Ovary (tissue), 9 donors: ENCODE results near the gene ATXN7. TPM values are rescaled to one million over a fixed set of nuclear protein-coding genes. Genes with fewer than 3 reads are reported as not detected.

Source experiments
- DNase-seq, 5 donors: peaks; one replicate each; pipeline ENCODE4 v3.0.0-alpha.2; 2019 to 2020
- H3K27ac ChIP-seq, 2 donors: fragments of 200-600 bp; one replicate each; pipeline versions ENCODE4 v1.5.1 to v1.8.0; 2019 to 2022
- H3K27me3 ChIP-seq: fragments of 200-600 bp; one replicate; pipeline ENCODE4 v1.8.0; 2022
- H3K36me3 ChIP-seq: fragments of 200-600 bp; sonication (generic); one replicate; pipeline ENCODE4 v1.5.1; 2019
- H3K4me1 ChIP-seq: one replicate; pipeline ENCODE4 v1.8.1; 2013; ENCODE audit warnings: mild to moderate bottlenecking, moderate library complexity; ENCODE audit not compliant: insufficient read depth
- H3K4me3 ChIP-seq: fragments of 200-600 bp; sonication (generic); one replicate; pipeline ENCODE4 v1.5.1; 2017
- H3K9me3 ChIP-seq, 2 donors: fragments of 200-600 bp in 1 of 2; sonication (generic) in 1 of 2; one replicate each; pipeline versions ENCODE4 v1.5.1 to v1.8.1; 2013 to 2019; ENCODE audit warnings: mild to moderate bottlenecking in 1 of 2, moderate library complexity in 1 of 2
- CTCF ChIP-seq, 3 donors: fragments of 450-650 bp in 2 of 3; fragments of 200-600 bp in 1 of 3; IDR thresholded peaks; one replicate each; pipeline versions ENCODE4 v1.5.1 to v1.8.0; 2016 to 2022; ENCODE audit warnings: antibody characterized with exemption in 3 of 3, mild to moderate bottlenecking in 1 of 3
- EP300 ChIP-seq: sonication (generic); formaldehyde crosslinking; IDR thresholded peaks from one replicate; pipeline ENCODE4 v1.6.1; 2017; ENCODE audit warnings: antibody characterized with exemption
- POLR2A ChIP-seq: fragments of 450-650 bp; IDR thresholded peaks from one replicate; pipeline ENCODE4 v1.6.1; 2017; ENCODE audit warnings: antibody characterized with exemption, mild to moderate bottlenecking, moderate library complexity
- WGBS, 3 donors: extraction: QIAGEN DNeasy Blood & Tissue Kit in 1 of 3; methylation state at CpG; one replicate each; pipeline versions ENCODE4 v1.1.5 to v1.1.7; 2013 to 2017; 5-methylcytosine and 5-hydroxymethylcytosine counted together
- intact Hi-C, 4 donors: fragments of 100-400 bp; cut with DNase I; formaldehyde crosslinking; loops; one replicate each; pipeline versions ENCODE4 v1.11.0 to v1.15.1; 2022 to 2023
- polyA plus RNA-seq, 2 donors: library from polyadenylated mRNA; stranded (reverse); fragments of 200-250 nt in 1 of 2; fragments of 350-450 nt in 1 of 2; fragmentation: Illumina TruSeq in 1 of 2; extraction: RNeasy Lipid Tissue Mini Kit (QIAGEN cat#74804) in 1 of 2; gene quantifications; one replicate each; pipeline ENCODE4 v1.2.3, GENCODE V29; 2013 to 2014
- total RNA-seq, 7 donors: library from RNA; depleted of rRNA in 2 of 7; stranded (reverse); fragments of >200 nt in 2 of 7; fragmentation: NEBNext Ultra II Directional in 3 of 7; extraction: Animal tissue kit (Norgen Biotek cat#: 25700) in 3 of 7; gene quantifications; one replicate each; pipeline versions ENCODE4 v1.1.0 to v1.2.4, GENCODE V29; 2016 to 2023
- donor health status: DM: no; HTN: no; CAD: no; lungs with moderate emphysema.
- donor health status: DM: no; HTN: no; CAD: no.
- donor health status: Bipolar disorder and iron deficiency.
- donor health status: DM: yes; HTN: yes; CAD: no.
- donor health status: DM: no; HTN: no; CAD: no.
- donor health status: DM: yes; HTN: yes; CAD: no.

ATXN7 gene
- total and polyA plus RNA-seq, 9 donors: 4.3 to 47.0 (median 27.7) TPM

GRCh38 chr3:63914312-63914711, 50.6 kb downstream of the ATXN7 start:
- intact Hi-C loops: loop anchor here in 2 of 4 donors (5.0 to 10.0 kb wide), 3 partner anchors 52 to 1820 kb away; partner anchors contain the start of genes ATXN7 (in 1 of the 2) and THOC7 (in 1 of the 2)
- WGBS, 3 donors: 49 to 70% (median 61%) methylated on average over 5 of the region's 5 CpGs
- Histone ChIP-seq H3K27me3 (no peaks in the 10 kb centered on the region), H3K27ac (peak overlapping the region in 1 of 2 donors; percentile 96), H3K9me3 (no peaks in the 10 kb centered on the region), H3K4me1 (peaks cover 5% of the 10 kb centered on the region), H3K4me3 (no peak overlapping the region), H3K36me3 (no peaks in the 10 kb centered on the region)
- peak in 4 of 5 donors; percentile 26 to 66 (median 48) for DNase-seq
- TF ChIP-seq EP300 (no peak), CTCF (IDR thresholded peaks at IDR 0.05) (no peak), POLR2A (no peak)

GRCh38 chr3:63918321-63918720, 54.7 kb downstream of the ATXN7 start:
- Histone ChIP-seq H3K4me3 (no peak overlapping the region), H3K36me3 (no peaks in the 10 kb centered on the region), H3K9me3 (no peaks in the 10 kb centered on the region), H3K27ac (no peak overlapping the region), H3K27me3 (no peaks in the 10 kb centered on the region), H3K4me1 (peaks cover 8% of the 10 kb centered on the region)
- no peak for DNase-seq
- TF ChIP-seq POLR2A: no peak
- intact Hi-C loops: loop anchor here in 2 of 4 donors (10.0 kb wide), 2 partner anchors 76 to 1824 kb away; no protein-coding TSS in a partner anchor

- Histone ChIP-seq H3K4me1 (peaks cover 8% of the 10 kb centered on the region), H3K4me3 (no peak overlapping the region), H3K27me3 (no peaks in the 10 kb centered on the region), H3K36me3 (no peaks in the 10 kb centered on the region), H3K9me3 (no peaks in the 10 kb centered on the region), H3K27ac (no peak overlapping the region)
- intact Hi-C loops: loop anchor here in 2 of 4 donors (10.0 kb wide), 2 partner anchors 65 to 75 kb away; no protein-coding TSS in a partner anchor
- 74 to 77% (median 77%) methylated on average over 5 of the region's 5 CpGs for WGBS, 3 donors
- no peak for TF ChIP-seq EP300
- TF ChIP-seq CTCF (IDR thresholded peaks at IDR 0.05): no peak
- TF ChIP-seq POLR2A: no peak
- DNase-seq: no peak
These were observed 56.3 kb downstream of the ATXN7 start for GRCh38 chr3:63920001-63920400.

- H3K36me3 ChIP-seq: no peaks in the 10 kb centered on the region
- DNase-seq: no peak
- H3K27me3 ChIP-seq: no peaks in the 10 kb centered on the region
- H3K9me3 ChIP-seq: no peaks in the 10 kb centered on the region
- H3K4me3 ChIP-seq: no peak overlapping the region
- TF ChIP-seq EP300: no peak
- peaks cover 8% of the 10 kb centered on the region for H3K4me1 ChIP-seq
- 87 to 97% (median 95%) methylated on average over 6 of the region's 6 CpGs for WGBS, 3 donors
- intact Hi-C loops: loop anchor here in 2 of 4 donors (10.0 kb wide), 2 partner anchors 63 to 73 kb away; no protein-coding TSS in a partner anchor
- no peak overlapping the region for H3K27ac ChIP-seq
These were observed 58.2 kb downstream of the ATXN7 start for GRCh38 chr3:63921741-63922482.

- no peak overlapping the region for H3K4me3 ChIP-seq
- H3K36me3 ChIP-seq: no peaks in the 10 kb centered on the region
- H3K27ac ChIP-seq: no peak overlapping the region
- H3K9me3 ChIP-seq: no peaks in the 10 kb centered on the region
- H3K27me3 ChIP-seq: no peaks in the 10 kb centered on the region
- intact Hi-C loops: loop anchor here in 2 of 4 donors (10.0 kb wide), 2 partner anchors 62 to 72 kb away; no protein-coding TSS in a partner anchor
- H3K4me1 ChIP-seq: peaks cover 8% of the 10 kb centered on the region
- WGBS, 3 donors: 88 to 95% (median 92%) methylated on average over 2 of the region's 2 CpGs
- no peak for DNase-seq
- no peak for TF ChIP-seq EP300
- TF ChIP-seq POLR2A: no peak
- TF ChIP-seq CTCF (IDR thresholded peaks at IDR 0.05): no peak
These were observed 59.0 kb downstream of the ATXN7 start for GRCh38 chr3:63922491-63923199.
